M059J (cell line): ENCODE data around the gene STX5. TPM values are rescaled to one million over a fixed set of nuclear protein-coding genes. Genes with fewer than 3 reads are reported as not detected.
A peak's percentile ranks its signal among the peaks of the same experiment; 100 is the strongest.
"Not testable (repeated sequence)": the region's sequence is repeated elsewhere in the genome, so short reads cannot be mapped to it uniquely, and the experiment has no call there.

Experiments used
- DNase-seq: peaks from one replicate; pipeline ENCODE4 v3.0.0-alpha.2; 2012; ENCODE audit warnings: low read depth
- total RNA-seq: library from RNA; depleted of rRNA; stranded (reverse); fragments of >200 nt; shearing (Covaris generic); gene quantifications from 2 replicates; pipeline ENCODE4 v1.2.3, GENCODE V29; 2014

Gene STX5
- total RNA-seq, 1 experiment from 2014 or later: 57.2 TPM

GRCh38 chr11:62830904-62831519, 839 bp downstream of the STX5 start:
- DNase-seq: no peak

- DNase-seq: not testable (repeated sequence)
These were observed 3.7 kb downstream of the STX5 start for GRCh38 chr11:62828130-62828529.

DNA sequence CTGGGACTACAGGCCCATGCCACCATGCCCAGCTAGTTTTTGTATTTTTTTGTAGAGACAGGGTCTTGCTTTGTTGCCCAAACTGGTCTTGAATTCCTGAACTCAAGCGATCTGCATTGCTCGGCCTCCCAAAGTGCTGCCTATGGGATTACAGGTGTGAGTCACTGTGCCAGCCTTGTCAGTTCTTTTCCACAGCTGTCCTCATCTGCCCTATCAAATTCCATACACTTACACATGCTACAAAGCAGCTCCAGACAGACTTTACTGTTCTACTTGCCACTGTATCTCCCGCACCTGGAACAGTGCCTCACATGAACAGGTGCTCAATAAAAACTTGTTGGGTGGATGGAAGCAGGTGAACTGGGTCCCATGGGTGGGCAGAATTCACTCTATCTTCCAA, 8.2 kb downstream of the STX5 start:
- DNase-seq: no peak

- no peak for DNase-seq
These were observed 14.7 kb downstream of the STX5 start for GRCh38 chr11:62817129-62817528.

- no peak for DNase-seq
These were observed 15.3 kb downstream of the STX5 start for GRCh38 chr11:62816557-62816956.

GRCh38 chr11:62811659-62812058, 20.2 kb downstream of the STX5 start:
- no peak for DNase-seq

DNA sequence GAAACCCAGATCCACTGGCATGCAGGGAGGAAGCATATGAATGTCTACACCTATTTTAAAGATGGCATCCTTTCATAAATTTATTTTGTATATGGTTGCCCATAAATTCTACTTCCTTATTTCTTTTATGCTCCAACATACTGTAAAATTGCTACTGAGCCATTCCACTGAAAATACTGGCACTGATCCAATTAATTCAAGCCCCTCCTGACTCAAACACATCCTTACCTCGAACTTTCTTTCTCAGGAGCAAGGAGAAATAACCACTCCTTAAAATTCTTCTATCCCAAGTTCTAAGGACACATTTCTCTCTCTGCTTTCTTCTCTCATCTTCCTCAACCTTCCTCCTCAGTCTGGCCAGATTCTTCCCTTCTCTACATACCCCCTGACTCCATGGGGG, 21.1 kb downstream of the STX5 start:
- no peak for DNase-seq

DNA sequence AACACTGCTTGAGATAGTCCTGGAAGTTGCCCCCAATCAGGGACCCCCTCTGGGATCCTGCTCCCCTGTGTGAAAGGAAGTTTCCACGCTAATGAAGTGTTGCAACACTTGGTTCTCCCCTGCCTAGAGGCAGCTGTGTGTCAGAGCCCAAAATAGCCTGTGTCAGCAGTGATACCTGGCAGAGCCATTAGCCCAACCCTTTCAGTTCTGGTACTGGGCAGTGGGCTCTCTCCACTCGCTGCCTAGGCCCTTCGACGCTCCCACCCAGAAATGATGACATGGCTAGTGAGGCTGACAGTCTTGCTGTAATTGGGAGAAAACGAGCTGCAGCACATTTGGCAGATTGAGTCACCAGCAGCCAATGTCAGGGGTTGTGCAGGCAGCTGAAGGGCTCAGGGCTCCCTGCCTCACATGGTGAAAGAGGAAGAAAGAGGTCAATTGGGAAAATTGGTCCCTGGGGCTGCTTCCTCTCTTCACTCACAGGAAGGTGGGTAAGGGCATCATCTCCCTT, 25.2 kb downstream of the STX5 start:
- DNase-seq: peak; percentile 40

DNA sequence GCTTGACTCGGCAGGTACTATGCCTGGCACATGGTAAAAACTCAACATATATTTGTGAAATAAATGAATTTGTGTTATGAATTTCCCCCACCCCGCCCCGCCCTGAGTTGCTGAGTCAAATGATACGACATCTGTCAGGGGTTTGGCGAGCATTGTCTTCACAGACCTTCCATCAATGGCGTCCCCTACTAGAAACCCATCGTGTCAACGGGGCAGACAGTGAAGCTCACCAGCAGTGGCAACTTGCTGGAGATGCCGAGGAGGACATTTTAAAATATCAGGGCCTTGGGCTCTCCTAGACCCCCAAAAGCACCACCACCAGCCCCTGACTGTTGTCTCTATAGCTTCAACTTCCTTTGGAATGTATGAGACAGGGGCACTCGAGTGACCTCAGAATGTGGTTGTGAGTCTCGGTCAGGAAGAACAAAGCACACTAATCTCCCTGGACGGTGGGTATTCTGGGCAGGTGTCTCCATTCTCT, 25.9 kb downstream of the STX5 start:
- DNase-seq: peak; percentile 61

GRCh38 chr11:62805076-62805892, 26.6 kb downstream of the STX5 start, which contains the start of gene NXF1:
Gene NXF1 (minus strand): TSS chr11:62805440. CDS start chr11:62805356, 84 bp downstream.
- peak; percentile 90 for DNase-seq

GRCh38 chr11:62804310-62805075, 27.4 kb downstream of the STX5 start:
- peak; percentile 53 for DNase-seq

GRCh38 chr11:62801071-62801470, 30.8 kb downstream of the STX5 start:
- DNase-seq: no peak

DNA sequence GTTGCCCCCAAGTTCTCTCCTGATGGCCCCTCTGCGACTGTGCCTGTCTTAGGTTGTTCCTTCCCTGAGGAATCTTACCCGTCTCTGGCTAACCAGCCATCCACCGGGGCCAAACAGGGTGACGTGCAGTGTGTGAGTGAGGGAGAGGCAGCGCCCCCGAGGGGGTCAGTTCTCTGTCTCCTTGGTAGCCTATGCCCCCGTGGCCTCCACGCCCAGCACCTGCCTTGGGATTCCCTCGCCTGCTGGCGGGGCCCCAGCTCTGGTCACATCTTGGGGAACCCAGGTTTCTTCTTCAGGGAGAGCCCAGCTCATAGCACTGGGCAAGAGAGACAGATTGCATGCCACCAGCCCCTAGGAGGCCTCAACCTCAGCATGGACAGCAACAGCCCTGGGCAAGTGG, 32.4 kb downstream of the STX5 start:
- DNase-seq: no peak

DNA sequence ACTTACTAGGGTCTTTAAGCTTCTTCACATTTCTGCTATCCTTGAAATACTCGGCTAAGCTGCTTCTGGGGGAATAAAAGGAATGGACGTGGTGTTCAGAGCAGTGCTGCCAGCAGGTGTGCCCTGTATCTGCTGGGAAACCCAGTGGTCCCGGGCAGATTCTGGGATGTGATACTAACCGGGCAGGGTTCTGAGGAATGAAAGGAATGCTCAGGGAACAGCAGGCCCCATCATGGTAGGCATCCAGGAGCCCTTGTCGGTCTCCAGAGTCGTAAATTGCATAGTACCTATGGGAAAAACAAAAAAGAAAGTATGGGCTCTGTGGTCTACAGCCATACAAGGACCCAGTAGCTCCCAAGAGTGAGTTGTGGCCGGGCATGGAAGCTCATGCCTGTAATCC, 35.6 kb downstream of the STX5 start:
- DNase-seq: no peak

DNA sequence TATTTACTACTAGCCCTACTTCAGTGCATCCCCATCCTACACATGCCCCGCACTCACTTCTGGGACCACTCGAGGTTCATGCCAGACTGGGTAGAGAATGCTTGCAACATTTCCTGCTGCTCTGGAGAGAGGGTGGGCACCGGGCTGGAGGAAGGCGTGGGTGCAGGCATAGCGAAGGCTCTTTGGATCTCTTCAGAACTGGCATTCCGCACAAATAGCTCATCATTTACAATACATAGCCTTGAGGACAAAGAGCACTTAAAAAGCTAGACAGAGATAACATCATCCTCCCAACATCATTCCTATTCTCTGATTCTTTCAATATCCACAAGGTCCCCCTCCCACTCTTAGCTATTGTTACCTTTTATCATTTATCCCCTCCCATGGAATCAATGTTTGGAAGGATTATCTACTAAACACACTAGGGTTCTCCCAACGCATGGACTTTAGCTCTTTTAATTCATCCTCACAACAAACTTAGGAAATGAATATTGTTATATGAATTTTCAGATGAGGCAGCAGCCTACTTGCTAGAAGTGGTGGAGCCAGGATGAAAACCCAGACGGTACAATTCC, 37.6 kb downstream of the STX5 start:
- DNase-seq: no peak

- DNase-seq: peak; percentile 24
These were observed 39.7 kb downstream of the STX5 start for GRCh38 chr11:62792202-62792575.

- DNase-seq: peak; percentile 82
These were observed 40.2 kb downstream of the STX5 start, which contains the start of gene TMEM223 for GRCh38 chr11:62791501-62792201. Gene TMEM223 (minus strand): TSS chr11:62792006. CDS start chr11:62791994, 12 bp downstream.

GRCh38 chr11:62789576-62789975, 42.3 kb downstream of the STX5 start:
- DNase-seq: no peak

DNA sequence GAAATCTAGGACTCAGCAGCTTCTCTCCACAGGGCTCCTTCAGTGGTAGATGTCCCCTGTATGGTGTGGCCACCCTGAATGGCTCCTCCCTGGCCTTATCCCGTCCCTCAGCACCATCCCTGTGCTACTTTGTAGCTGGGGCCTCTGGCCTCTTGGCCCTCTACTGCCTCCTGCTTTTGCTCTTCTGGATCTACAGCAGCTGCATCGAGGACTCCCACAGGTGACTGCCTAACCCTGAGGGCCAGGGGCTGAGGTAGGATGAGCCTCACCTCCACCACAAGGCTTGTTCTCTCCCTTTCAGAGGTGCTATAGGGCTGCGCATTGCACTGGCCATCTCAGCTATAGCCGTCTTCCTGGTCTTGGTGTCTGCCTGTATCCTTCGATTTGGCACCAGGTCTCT, 42.9 kb downstream of the STX5 start:
- DNase-seq: no peak

GRCh38 chr11:62787005-62787759, 44.7 kb downstream of the STX5 start, which contains the start of gene TMEM179B:
Gene TMEM179B (plus strand): TSS chr11:62787402. CDS start chr11:62787432, 30 bp downstream.
- peak; percentile 98 for DNase-seq
